ENCODE data around the gene HAS3.
A peak's percentile ranks its signal among the peaks of the same experiment; 100 is the strongest.

Gene HAS3

GRCh38 chr16:69089091-69089910 lies 16.2 kb upstream of the HAS3 start:
- DNase-seq (ENCODE audit: low read depth, low spot score): peak; percentile 64

DNA sequence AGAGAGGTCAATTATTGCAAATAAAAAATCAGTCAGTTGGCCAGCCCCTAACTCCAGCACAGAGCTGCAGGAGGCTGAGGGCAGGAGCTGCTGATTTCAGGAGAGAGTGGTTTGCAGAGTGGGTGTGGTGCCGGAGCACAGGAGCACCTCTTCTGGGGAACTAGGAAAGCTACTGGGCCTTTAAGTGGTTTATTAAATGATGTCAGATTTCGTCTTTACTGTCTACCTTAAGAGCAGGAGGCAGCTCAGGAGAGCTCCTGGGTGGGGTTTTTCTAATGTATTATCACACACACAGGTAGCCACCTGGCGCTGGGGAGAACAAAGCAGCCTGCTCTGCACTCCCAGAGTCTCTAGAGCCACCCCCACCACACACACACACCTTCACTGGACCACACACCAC lies 11.5 kb upstream of the HAS3 start:
- DNase-seq (ENCODE audit: low read depth, low spot score): no peak

- no peak for DNase-seq (ENCODE audit: low read depth, low spot score)
These were observed 11.0 kb upstream of the HAS3 start for GRCh38 chr16:69094501-69094900.

GRCh38 chr16:69095193-69095592 lies 10.3 kb upstream of the HAS3 start:
- no peak for DNase-seq (ENCODE audit: low read depth, low spot score)

DNA sequence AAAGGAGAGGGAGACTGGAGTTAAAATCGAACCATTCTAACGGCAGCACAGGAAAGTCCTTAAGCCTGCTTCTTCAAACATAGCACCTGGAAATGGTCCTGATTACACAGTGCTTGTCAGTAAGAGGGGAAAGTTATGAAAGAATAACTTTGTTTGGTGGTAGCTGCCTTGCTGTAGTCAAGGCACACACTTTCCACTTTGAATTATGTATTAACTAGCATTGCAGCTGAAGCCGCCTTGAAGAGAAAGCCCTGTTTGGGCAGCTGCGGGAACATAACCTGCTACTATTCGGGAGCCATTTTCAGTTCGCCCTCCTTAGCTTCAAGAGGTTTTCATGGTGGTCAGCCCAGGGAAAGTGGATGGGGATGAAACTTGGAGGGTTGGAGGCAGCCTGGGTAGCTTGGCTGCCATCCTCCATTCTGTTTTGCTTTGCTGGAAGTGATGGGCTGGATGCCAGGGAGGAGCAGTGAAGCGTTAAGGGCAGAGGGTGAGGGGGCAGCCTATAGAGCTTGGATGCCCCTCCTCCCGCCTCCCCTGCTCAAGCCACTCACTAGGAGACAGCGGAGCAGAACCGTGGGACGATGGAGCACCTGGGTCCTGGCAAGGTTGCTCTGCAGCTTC lies 5.3 kb upstream of the HAS3 start:
- no peak for DNase-seq (ENCODE audit: low read depth, low spot score)

GRCh38 chr16:69106491-69107315 lies 1.2 kb downstream of the HAS3 start:
- DNase-seq (ENCODE audit: low read depth, low spot score): peak; percentile 51

GRCh38 chr16:69107316-69107962 lies 2.0 kb downstream of the HAS3 start:
- peak; percentile 39 for DNase-seq (ENCODE audit: low read depth, low spot score)

- DNase-seq (ENCODE audit: low read depth, low spot score): peak; percentile 51
These were observed 2.8 kb downstream of the HAS3 start for GRCh38 chr16:69108064-69108904.

DNA sequence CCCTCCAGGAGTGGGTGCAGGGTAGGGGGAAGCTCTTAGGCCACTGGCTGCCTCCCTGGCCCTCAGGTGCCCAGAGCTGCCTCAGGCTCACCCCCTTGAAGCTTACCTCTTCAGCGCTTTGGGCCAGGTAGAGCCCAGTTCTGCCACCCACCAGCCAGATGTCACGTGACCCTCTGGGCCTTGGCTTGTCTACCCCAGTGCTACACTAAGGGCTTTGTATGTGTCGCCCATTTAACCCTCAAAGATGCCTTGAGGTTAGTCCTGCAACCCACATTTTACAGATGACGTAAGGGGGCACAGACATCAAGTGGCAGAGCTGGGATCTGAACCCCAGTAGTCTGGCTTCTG lies 3.4 kb downstream of the HAS3 start:
- DNase-seq (ENCODE audit: low read depth, low spot score): no peak

DNA sequence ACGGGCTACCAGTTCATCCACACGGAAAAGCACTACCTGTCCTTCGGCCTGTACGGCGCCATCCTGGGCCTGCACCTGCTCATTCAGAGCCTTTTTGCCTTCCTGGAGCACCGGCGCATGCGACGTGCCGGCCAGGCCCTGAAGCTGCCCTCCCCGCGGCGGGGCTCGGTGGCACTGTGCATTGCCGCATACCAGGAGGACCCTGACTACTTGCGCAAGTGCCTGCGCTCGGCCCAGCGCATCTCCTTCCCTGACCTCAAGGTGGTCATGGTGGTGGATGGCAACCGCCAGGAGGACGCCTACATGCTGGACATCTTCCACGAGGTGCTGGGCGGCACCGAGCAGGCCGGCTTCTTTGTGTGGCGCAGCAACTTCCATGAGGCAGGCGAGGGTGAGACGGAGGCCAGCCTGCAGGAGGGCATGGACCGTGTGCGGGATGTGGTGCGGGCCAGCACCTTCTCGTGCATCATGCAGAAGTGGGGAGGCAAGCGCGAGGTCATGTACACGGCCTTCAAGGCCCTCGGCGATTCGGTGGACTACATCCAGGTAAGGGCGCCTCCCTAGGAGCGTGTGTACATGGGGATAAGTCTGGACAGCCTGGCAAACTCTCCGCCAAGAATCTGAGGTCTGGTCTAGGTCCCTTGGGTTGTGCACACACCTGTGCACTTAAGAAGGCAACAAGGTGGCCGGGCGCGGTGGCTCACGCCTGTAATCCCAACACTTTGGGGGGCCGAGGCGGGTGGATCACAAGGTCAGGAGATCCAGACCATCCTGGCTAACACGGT lies 4.2 kb downstream of the HAS3 start:
- no peak for DNase-seq (ENCODE audit: low read depth, low spot score)

GRCh38 chr16:69110406-69110805 lies 5.0 kb downstream of the HAS3 start:
- DNase-seq (ENCODE audit: low read depth, low spot score): no peak

DNA sequence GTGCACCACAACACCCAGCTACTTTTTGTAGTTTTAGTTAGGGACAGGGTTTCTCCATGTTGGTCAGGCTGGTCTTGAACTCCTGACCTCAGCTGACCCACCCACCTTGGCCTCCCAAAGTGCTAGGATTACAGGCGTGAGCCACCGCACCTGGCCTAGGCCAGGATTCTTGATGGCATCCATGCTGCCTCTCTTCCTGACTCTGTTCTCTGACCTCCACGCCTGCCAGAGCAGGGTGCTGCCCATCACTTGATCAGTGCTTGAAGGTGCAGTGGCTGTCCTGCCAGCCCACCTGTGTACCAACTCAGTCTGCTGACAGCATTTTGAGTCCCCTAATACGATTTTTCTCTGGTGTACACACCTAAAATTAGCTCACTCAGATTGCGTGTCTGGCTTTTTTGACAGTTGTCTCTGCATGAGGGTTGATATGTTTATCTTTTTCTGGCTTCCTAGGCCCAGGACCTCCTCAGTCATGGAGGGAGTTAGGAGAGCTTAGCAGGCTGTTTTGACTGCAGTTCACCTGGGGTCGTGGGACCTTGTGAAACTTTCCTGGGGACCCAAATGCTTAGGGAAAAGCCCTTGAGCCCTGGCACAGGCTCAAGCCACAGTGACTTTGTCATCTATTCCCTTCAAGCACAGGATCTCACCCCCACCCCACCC lies 5.9 kb downstream of the HAS3 start:
- DNase-seq (ENCODE audit: low read depth, low spot score): no peak

GRCh38 chr16:69111876-69112230 lies 6.4 kb downstream of the HAS3 start:
- no peak for DNase-seq (ENCODE audit: low read depth, low spot score)

DNA sequence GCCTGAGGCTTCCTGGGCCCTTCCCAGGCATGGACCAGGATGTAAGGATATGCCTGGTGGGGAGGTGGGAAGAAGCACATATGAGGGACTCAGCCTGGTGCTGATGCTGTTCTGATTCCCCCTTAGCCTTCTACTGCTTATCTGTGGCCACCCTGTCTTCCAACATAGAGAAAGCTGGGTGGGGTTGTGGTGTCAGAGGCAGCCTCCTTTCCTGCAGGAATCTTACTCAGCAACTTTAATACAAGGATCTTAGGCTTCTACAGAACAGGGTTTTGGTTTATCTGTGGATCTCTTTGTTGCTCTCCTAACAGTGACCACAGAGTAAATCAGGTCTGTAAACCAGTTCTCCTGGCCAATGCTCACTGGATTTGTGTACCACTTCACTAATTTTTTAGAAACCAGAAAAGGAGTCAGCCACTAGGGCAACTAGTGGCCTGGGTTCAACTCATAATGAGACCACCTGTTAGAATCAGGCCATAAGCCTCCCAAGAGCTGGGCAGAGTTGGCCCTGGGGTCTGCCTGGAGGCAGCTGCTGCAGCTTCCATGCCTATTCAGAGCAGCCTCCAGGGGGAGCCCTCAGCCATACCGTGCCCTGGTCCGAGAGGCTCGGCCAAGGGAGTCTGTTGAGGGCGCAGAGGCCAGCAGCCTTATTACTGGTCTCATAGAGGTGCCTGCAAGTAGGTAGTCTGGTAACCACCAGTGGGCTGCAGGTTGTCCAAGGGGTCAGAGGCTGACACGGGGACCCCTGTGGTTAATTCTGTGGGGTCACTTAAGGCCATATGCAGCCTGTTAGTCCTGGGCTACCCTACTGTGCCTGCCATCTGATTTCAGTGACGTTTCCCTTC lies 7.1 kb downstream of the HAS3 start:
- peak; percentile 81 for DNase-seq (ENCODE audit: low read depth, low spot score)

GRCh38 chr16:69113216-69113615 lies 7.8 kb downstream of the HAS3 start:
- no peak for DNase-seq (ENCODE audit: low read depth, low spot score)

DNA sequence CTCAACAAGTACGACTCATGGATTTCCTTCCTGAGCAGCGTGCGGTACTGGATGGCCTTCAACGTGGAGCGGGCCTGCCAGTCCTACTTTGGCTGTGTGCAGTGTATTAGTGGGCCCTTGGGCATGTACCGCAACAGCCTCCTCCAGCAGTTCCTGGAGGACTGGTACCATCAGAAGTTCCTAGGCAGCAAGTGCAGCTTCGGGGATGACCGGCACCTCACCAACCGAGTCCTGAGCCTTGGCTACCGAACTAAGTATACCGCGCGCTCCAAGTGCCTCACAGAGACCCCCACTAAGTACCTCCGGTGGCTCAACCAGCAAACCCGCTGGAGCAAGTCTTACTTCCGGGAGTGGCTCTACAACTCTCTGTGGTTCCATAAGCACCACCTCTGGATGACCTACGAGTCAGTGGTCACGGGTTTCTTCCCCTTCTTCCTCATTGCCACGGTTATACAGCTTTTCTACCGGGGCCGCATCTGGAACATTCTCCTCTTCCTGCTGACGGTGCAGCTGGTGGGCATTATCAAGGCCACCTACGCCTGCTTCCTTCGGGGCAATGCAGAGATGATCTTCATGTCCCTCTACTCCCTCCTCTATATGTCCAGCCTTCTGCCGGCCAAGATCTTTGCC lies 9.0 kb downstream of the HAS3 start:
- DNase-seq (ENCODE audit: low read depth, low spot score): no peak

- no peak for DNase-seq (ENCODE audit: low read depth, low spot score)
These were observed 9.5 kb downstream of the HAS3 start for GRCh38 chr16:69114976-69115355.

GRCh38 chr16:69115361-69115760 lies 9.9 kb downstream of the HAS3 start:
- no peak for DNase-seq (ENCODE audit: low read depth, low spot score)

DNA sequence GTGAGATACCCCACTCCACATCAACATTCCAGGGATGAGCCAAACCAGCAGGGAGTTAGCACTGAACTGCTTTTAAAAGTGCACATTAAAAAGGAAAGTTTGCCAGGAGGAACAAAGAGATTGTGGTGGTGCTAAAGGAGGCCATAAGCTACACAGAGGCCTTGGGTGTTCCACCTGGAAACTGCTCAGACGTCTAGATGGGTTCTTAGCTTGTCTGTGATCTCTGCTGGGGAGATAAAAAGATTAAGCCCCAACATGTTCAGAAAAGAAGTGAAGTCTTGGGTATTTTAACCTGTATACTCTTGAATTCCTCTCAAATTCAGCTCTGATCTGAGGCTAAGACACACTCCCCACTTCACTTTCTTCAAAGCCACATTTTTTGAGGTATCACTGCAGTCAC lies 10.4 kb downstream of the HAS3 start:
- no peak for DNase-seq (ENCODE audit: low read depth, low spot score)

Measured in ELF-1 (cell line).